HG02763 (cell line): Measurements from ENCODE around the gene SORCS1.
"Not testable (repeated sequence)": the region's sequence is repeated elsewhere in the genome, so short reads cannot be mapped to it uniquely, and the experiment has no call there.

Experiments used
- ATAC-seq: cut with Tn5 transposase; IDR thresholded peaks from one replicate; pipeline ENCODE4 v1.9.1; 2021; ENCODE audit warnings: mild to moderate bottlenecking, moderate library complexity; ENCODE audit not compliant: unreplicated experiment

Gene SORCS1

DNA sequence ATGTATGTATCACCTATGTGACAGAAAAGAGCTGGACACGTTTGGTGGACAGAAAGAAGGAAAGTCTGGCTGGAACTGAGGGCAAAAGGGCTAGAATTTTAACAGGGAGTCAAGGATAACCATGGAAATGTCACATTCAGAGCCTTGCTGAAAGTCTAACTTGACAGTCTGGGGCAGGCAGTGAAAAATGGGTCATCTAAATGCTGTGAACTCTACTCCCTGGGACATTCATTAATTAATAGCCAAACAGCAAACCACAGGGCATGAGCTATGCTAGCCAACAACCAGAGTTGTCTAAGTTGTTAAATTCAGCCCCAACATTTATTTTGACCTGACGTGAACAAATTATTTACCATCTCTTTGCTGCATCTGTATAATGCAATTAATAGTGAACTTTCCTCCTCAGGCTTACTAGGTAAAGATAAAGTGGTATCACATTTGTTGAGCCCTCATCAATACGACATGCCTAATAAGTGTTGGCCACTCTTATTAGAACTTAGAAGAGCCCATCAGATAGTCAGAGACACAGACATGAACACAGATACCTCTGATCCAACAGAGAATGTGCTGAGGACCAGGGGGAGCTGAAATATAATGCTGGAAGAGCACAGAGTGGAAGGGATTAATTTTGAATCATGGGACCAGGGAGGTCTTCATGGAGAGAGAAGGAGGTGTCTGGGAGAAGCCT lies 109.9 kb downstream of the SORCS1 start:
- ATAC-seq = no peak

- no peak for ATAC-seq
These were observed 112.7 kb downstream of the SORCS1 start for GRCh38 chr10:107051769-107052168.

GRCh38 chr10:107043461-107043860 lies 121.0 kb downstream of the SORCS1 start:
- ATAC-seq = no peak

DNA sequence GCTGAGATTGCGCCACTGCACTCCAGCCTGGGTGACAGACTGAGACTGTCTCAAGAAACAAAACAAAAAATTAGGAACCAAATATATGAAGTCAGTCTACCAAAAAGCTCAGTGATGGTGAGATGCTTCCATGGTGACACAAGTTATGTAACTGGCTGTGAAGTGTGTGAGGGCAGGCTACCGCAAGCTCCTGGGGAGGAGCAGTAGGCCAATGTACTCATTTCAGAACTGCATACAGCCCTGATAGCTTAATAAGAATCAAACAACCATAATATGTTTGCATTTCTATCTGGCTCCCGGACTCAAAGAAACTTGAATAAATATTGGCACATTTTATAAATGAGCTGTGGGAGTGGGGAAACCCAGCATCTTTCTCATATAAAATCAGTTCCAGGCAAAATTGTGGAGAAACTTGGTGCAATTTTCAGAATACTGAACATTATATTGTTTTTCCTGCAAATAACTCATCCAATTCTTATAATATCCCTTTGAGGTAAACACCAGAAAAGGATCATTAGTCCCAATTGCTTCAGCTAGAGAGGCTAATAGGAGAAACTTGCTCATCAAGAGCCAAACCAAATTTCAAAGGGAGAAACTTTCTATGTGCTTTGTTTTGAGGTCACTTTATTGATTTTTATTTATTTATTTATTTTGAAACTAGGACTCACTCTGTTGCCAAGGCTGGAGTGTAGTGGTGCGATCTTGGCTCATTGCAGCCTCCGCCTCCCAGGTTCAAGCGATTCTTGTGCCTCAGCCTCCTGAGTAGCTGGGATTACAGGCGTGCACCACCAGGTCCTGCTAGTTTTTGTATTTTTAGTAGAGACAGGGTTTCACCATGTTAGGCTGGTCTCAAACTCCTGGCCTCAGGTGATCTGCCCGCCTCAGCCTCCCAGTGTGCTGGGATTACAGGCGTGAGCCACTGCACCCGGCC lies 127.0 kb downstream of the SORCS1 start:
- no peak for ATAC-seq

DNA sequence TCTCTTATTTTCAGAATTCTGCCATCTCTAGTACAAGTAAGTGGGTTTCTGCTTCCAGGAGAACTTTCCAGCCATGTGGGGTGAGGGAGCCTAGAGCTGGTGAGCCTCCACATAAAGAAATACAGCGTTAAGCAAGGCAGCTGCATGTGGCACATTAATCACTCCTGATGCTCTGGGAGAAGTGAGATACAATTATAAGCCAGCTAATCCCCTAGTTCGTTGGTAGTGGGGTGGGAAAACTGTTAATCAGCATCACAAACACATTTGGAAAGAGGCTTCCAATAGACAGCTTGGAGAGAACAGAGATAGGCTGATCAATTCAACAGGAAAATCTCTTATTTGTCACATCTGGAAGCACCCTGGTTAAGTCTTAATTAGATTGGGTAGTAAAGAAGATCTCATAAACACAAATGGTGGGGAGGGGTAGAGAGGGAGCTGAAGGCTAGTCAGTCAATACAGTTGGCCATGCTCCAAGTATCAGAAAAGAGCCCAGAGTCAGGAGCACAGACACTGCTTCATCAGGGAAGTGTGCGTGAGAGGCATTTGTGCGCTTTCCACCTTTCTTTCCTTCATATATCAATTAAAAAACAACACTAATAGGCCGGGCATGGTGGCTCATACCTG lies 130.6 kb downstream of the SORCS1 start:
- no peak for ATAC-seq

GRCh38 chr10:107032700-107033401 lies 131.7 kb downstream of the SORCS1 start:
- no peak for ATAC-seq

- ATAC-seq = no peak
These were observed 132.4 kb downstream of the SORCS1 start for GRCh38 chr10:107031931-107032699.

GRCh38 chr10:107028236-107028635 lies 136.3 kb downstream of the SORCS1 start:
- no peak for ATAC-seq

GRCh38 chr10:107025676-107026075 lies 138.8 kb downstream of the SORCS1 start:
- ATAC-seq = no peak

GRCh38 chr10:107024033-107024432 lies 140.5 kb downstream of the SORCS1 start:
- not testable (repeated sequence) for ATAC-seq

DNA sequence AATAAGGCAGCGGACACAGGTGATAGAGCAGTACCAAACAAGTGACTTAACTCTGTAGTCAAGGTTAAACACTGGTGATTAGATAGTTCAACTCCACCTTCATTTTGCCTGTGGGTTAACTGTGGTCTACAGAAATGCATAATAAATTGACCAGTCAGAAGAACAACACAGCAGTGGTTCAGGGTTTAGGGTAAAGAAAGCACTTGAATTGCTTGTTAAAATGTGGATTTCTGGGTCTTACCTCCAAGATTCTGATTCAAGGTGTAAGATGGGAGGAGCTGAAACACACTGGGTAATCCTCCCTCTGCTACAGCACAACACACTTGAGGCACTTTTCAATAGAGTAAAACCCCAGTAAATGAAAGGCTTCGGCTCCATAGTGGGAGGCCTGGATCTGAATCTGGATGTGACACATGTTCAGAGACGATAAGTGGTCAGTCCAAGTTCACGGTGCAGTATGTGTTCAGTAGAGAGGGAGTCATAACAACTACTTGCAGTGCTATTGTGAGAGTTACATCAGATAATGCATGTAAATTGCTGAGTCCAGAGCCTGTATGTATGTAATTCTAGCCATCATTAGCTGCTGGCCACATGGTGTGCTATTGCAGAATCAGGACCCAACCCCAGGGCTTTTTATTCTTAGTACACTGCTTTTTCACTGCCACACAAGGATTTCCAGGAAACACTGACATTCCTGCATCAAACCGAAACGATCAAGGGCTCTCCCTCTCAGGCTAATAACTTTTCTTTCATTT lies 141.7 kb downstream of the SORCS1 start:
- ATAC-seq = no peak

DNA sequence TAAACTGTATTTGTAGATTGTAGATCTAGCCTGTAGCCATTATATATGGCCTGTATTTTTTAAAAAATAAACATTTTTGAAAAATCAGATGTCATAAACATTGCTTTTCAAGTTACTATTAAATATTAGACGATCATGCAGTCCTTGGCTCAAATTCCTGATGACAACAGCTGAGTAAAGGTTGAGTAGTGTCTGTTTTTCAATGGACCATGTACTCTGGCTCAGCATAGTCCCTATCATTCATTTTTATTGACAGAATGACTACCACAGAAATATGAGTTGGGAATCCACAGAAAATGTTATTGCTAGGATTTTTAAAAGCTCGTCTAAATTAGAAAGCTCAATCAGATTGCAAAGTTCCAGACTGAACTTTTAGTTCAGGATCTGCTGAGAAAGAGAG lies 145.4 kb downstream of the SORCS1 start:
- no peak for ATAC-seq

- no peak for ATAC-seq
These were observed 151.1 kb downstream of the SORCS1 start for GRCh38 chr10:107013258-107014006.

DNA sequence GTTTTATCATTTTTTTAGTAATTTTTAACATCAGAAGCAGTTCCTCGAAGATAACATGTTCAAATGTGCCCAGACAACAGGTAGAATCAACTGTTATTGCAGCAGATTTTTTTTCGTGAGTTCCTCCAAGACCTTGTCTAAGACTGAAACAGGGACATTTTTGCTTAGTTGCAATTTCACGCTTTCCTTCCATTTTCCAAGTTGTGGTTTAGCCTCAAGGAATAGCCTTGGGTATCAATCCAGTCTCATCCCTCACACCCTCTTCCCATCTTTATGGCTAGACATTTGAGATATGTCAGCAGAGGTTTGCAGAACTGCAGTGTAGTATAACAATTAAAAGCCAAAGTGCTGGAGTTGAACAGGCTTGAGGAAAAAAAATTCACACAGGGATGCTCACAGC lies 152.5 kb downstream of the SORCS1 start:
- ATAC-seq = no peak

- ATAC-seq = no peak
These were observed 153.4 kb downstream of the SORCS1 start for GRCh38 chr10:107011105-107011504.

DNA sequence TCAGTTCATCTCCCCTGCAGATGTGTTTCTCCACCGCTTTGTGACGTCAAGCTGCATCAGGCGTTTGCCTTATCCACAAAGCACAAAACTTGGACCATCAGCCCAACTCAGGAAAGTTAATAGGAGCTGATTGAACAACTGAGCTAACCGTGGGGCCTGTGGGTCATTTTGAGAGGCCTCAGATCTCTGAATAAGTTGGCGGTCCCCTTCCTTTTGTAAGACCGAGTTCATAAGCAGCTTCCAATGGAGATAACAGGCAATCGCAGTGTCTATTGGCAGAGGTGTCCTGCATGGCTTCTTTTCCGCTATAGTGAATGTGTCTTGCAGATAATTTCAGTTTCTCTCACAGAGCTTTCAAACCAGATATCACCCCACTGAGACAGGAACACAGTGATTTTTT lies 154.0 kb downstream of the SORCS1 start:
- ATAC-seq = no peak

DNA sequence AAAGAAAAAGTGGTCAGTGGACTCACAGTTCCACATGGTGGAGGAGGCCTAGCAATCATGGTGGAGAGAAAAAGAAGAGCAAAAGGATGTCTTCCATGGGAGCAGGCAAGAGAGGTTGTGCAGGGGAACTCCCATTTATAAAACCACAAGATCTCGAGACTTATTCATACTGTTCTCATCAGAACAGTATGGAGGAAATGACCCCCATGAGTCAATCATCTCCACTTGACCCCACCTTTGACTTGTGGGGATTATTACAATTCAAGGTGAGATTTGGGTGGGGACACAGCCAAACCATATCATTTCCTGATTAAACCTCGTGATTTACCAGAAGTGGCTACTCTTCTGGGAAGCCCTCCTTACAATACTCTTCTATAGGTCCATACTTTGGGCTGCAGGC lies 160.1 kb downstream of the SORCS1 start:
- no peak for ATAC-seq

- ATAC-seq = no peak
These were observed 162.4 kb downstream of the SORCS1 start for GRCh38 chr10:107002068-107002467.
